Mesenchymal stem cell (in vitro differentiated cells and primary cell): Measurements from ENCODE around the gene PANK1.
"Not testable (repeated sequence)": the region's sequence is repeated elsewhere in the genome, so short reads cannot be mapped to it uniquely, and the experiment has no call there.

ENCODE experiments used
- DNase-seq: peaks from one replicate; pipeline ENCODE4 v3.0.0-alpha.2; 2013
- H2AFZ ChIP-seq: one replicate; pipeline ENCODE4 v1.6.1; 2013; ENCODE audit warnings: low read depth, mild to moderate bottlenecking, control low read depth, inconsistent platforms, low read length, moderate library complexity
- H2AK5ac ChIP-seq: 2 replicates; pipeline ENCODE4 v1.6.1; 2013; ENCODE audit warnings: low read length, moderate library complexity, mild to moderate bottlenecking, inconsistent platforms; ENCODE audit not compliant: severe bottlenecking
- H2BK120ac ChIP-seq: one replicate; pipeline ENCODE4 v1.6.1; 2013; ENCODE audit warnings: low read depth, mild to moderate bottlenecking, inconsistent platforms, low read length, moderate library complexity
- H2BK12ac ChIP-seq, 2 experiments: one replicate each; pipeline ENCODE4 v1.6.1; 2013; ENCODE audit warnings: inconsistent platforms in 2 of 2, low read length in 2 of 2, mild to moderate bottlenecking in 2 of 2, moderate library complexity in 2 of 2, control low read depth in 1 of 2
- H2BK15ac ChIP-seq: one replicate; pipeline ENCODE4 v1.6.1; 2013; ENCODE audit warnings: mild to moderate bottlenecking, low read depth, inconsistent platforms; ENCODE audit not compliant: poor library complexity, severe bottlenecking
- H2BK5ac ChIP-seq: 2 replicates; pipeline ENCODE4 v1.6.1; 2013; ENCODE audit warnings: low read depth, mild to moderate bottlenecking, low read length, control low read depth, inconsistent platforms; ENCODE audit not compliant: poor library complexity, severe bottlenecking
- H3K14ac ChIP-seq, 2 experiments: one replicate each; pipeline ENCODE4 v1.6.1; 2013; ENCODE audit warnings: inconsistent platforms in 2 of 2, low read length in 2 of 2, control low read depth in 1 of 2, mild to moderate bottlenecking in 1 of 2, moderate library complexity in 1 of 2
- H3K18ac ChIP-seq, 2 experiments: one replicate each; pipeline ENCODE4 v1.6.1; 2013; ENCODE audit warnings: inconsistent platforms in 2 of 2, low read length in 2 of 2, control low read depth in 1 of 2, low read depth in 1 of 2, mild to moderate bottlenecking in 1 of 2
- H3K23ac ChIP-seq, 2 experiments: one replicate each; pipeline ENCODE4 v1.6.1; 2013; ENCODE audit warnings: inconsistent platforms in 2 of 2, low read length in 2 of 2, mild to moderate bottlenecking in 2 of 2, moderate library complexity in 2 of 2, control low read depth in 1 of 2
- H3K27ac ChIP-seq: 2 replicates; pipeline ENCODE4 v1.5.1; 2013; ENCODE audit warnings: mild to moderate bottlenecking, moderate library complexity, low read length, control low read depth, inconsistent platforms; ENCODE audit not compliant: poor library complexity, severe bottlenecking
- H3K27me3 ChIP-seq, 2 experiments: 2 replicates each; pipeline versions ENCODE4 v1.6.1 to v1.7.0; 2013; ENCODE audit warnings: low read length in 2 of 2, mild to moderate bottlenecking in 2 of 2, moderate library complexity in 2 of 2, control low read depth in 1 of 2, inconsistent platforms in 1 of 2; ENCODE audit not compliant: control insufficient read depth in 1 of 2, insufficient read depth in 1 of 2
- H3K36me3 ChIP-seq, 2 experiments: 2 replicates each; pipeline versions ENCODE4 v1.6.1 to v1.7.0; 2013; ENCODE audit warnings: low read length in 2 of 2, control low read depth in 1 of 2, inconsistent platforms in 1 of 2, low read depth in 1 of 2, mild to moderate bottlenecking in 1 of 2; ENCODE audit not compliant: insufficient read depth in 2 of 2, control insufficient read depth in 1 of 2
- H3K4ac ChIP-seq, 2 experiments: one replicate each; pipeline ENCODE4 v1.6.1; 2013; ENCODE audit warnings: inconsistent platforms in 2 of 2, low read length in 2 of 2, mild to moderate bottlenecking in 2 of 2, moderate library complexity in 2 of 2, control low read depth in 1 of 2, low read depth in 1 of 2
- H3K4me1 ChIP-seq: 2 replicates; pipeline ENCODE4 v1.6.1; 2013; ENCODE audit warnings: low read depth, low read length, control low read depth; ENCODE audit not compliant: control insufficient read depth, insufficient read depth
- H3K4me2 ChIP-seq: 2 replicates; pipeline ENCODE4 v1.6.1; 2013; ENCODE audit warnings: low read length, mild to moderate bottlenecking, inconsistent platforms; ENCODE audit not compliant: poor library complexity, severe bottlenecking
- H3K4me3 ChIP-seq, 2 experiments: 2 replicates each; pipeline versions ENCODE4 v1.5.1 to v1.7.0; 2013; ENCODE audit warnings: low read length in 2 of 2, mild to moderate bottlenecking in 2 of 2, control low read depth in 1 of 2, low read depth in 1 of 2; ENCODE audit not compliant: insufficient read depth in 1 of 2
- H3K79me1 ChIP-seq: replicated peaks from 2 replicates; pipeline ENCODE4 v1.6.1; 2013; ENCODE audit warnings: mild to moderate bottlenecking, control low read depth, low read length, inconsistent platforms; ENCODE audit not compliant: poor library complexity, severe bottlenecking
- H3K9ac ChIP-seq: 2 replicates; pipeline ENCODE4 v1.7.0; 2013; ENCODE audit warnings: mild to moderate bottlenecking, low read length, moderate library complexity
- H3K9me3 ChIP-seq: 2 replicates; pipeline ENCODE4 v1.7.0; 2013; ENCODE audit warnings: mild to moderate bottlenecking, low read length; ENCODE audit not compliant: control insufficient read depth
- H4K8ac ChIP-seq: one replicate; pipeline ENCODE4 v1.6.1; 2013; ENCODE audit warnings: inconsistent platforms, mild to moderate bottlenecking, low read length, moderate library complexity
- H4K91ac ChIP-seq: one replicate; pipeline ENCODE4 v1.6.1; 2013; ENCODE audit warnings: mild to moderate bottlenecking, low read length, inconsistent platforms
- whole genome bisulfite sequencing: methylation state at CpG from one replicate; pipeline ENCODE4 v1.1.7; 2013; ENCODE audit warnings: mixed read lengths; 5-methylcytosine and 5-hydroxymethylcytosine counted together

The PANK1 gene

DNA sequence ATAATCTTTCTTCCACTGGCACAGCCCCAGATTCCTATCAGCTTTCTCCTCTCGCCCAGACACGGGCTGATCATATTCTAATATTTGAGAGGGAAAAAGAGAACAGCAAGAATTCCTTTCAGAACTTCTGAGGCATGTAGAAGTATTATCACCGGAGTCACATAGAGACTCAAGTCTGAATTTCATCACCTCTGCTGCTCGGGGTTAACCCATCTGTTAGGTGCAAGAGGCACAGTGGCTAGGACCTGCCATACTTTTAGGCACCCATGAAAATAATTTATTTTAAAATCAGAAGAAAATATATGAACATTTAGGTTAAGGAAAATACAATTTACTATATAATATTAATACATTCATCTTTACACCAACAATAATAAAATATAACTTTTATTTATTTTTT lies 21.0 kb downstream of the PANK1 start:
- Histone ChIP-seq H3K4ac (no peak overlapping the region), H3K23ac (no peak overlapping the region)
- WGBS: 81% methylated on average over 3 of the region's 4 CpGs

GRCh38 chr10:89622151-89622550 lies 22.9 kb downstream of the PANK1 start:
- Histone ChIP-seq H3K4me3 (no peak overlapping the region), H2BK12ac (no peak overlapping the region), H3K27ac (no peak overlapping the region), H3K14ac (no peak overlapping the region), H3K36me3 (no peaks in the 10 kb centered on the region), H3K23ac (no peak overlapping the region), H3K4me2 (no peak overlapping the region), H3K27me3 (no peaks in the 10 kb centered on the region), H3K4me1 (peaks cover 4% of the 10 kb centered on the region), H2BK120ac (no peak overlapping the region), H3K18ac (no peak overlapping the region), H3K79me1 (peaks cover 24% of the 10 kb centered on the region), H4K8ac (no peak overlapping the region), H3K9ac (no peak overlapping the region), H2AFZ (no peak overlapping the region), H4K91ac (no peak overlapping the region), H2BK5ac (no peak overlapping the region), H3K9me3 (peaks cover 10% of the 10 kb centered on the region), H2AK5ac (no peak overlapping the region), H3K4ac (no peak overlapping the region), H2BK15ac (no peak overlapping the region)
- no peak for DNase-seq

More for the DNA sequence above, 21.0 kb downstream of the PANK1 start:
- no peak overlapping the region for H2AK5ac ChIP-seq
- no peaks in the 10 kb centered on the region for H3K36me3 ChIP-seq
- peaks cover 10% of the 10 kb centered on the region for H3K9me3 ChIP-seq
- no peak overlapping the region for H3K14ac ChIP-seq
- H3K9ac ChIP-seq: no peak overlapping the region
- H3K4me1 ChIP-seq: peaks cover 4% of the 10 kb centered on the region
- no peaks in the 10 kb centered on the region for H3K27me3 ChIP-seq
- H2BK12ac ChIP-seq: no peak overlapping the region
- no peak overlapping the region for H2BK15ac ChIP-seq
- H2BK120ac ChIP-seq: no peak overlapping the region
- no peak overlapping the region for H3K4me2 ChIP-seq
- H4K91ac ChIP-seq: no peak overlapping the region
- peaks cover 26% of the 10 kb centered on the region for H3K79me1 ChIP-seq
- H2BK5ac ChIP-seq: no peak overlapping the region
- no peak overlapping the region for H3K18ac ChIP-seq
- H2AFZ ChIP-seq: no peak overlapping the region
- H3K4me3 ChIP-seq: no peak overlapping the region
- H4K8ac ChIP-seq: no peak overlapping the region
- DNase-seq: no peak
- no peak overlapping the region for H3K27ac ChIP-seq

GRCh38 chr10:89621438-89621837 lies 23.6 kb downstream of the PANK1 start:
- H2BK120ac ChIP-seq: no peak overlapping the region
- no peak overlapping the region for H3K4me2 ChIP-seq
- H3K4me3 ChIP-seq: no peak overlapping the region
- H3K4me1 ChIP-seq: peaks cover 4% of the 10 kb centered on the region
- WGBS: 100% methylated on average over 1 of the region's 3 CpGs
- H2AK5ac ChIP-seq: no peak overlapping the region
- H3K9me3 ChIP-seq: peaks cover 10% of the 10 kb centered on the region
- H3K27me3 ChIP-seq: no peaks in the 10 kb centered on the region
- no peak overlapping the region for H2AFZ ChIP-seq
- no peaks in the 10 kb centered on the region for H3K36me3 ChIP-seq
- no peak for DNase-seq
- no peak overlapping the region for H2BK5ac ChIP-seq
- H3K23ac ChIP-seq: no peak overlapping the region
- H3K79me1 ChIP-seq: peaks cover 20% of the 10 kb centered on the region
- no peak overlapping the region for H3K27ac ChIP-seq
- no peak overlapping the region for H3K9ac ChIP-seq
- no peak overlapping the region for H3K4ac ChIP-seq
- H3K14ac ChIP-seq: no peak overlapping the region
- H4K8ac ChIP-seq: no peak overlapping the region
- no peak overlapping the region for H4K91ac ChIP-seq
- no peak overlapping the region for H2BK12ac ChIP-seq
- no peak overlapping the region for H3K18ac ChIP-seq
- H2BK15ac ChIP-seq: no peak overlapping the region

- H2BK15ac ChIP-seq, H3K14ac ChIP-seq, H3K23ac ChIP-seq, H4K8ac ChIP-seq, H3K18ac ChIP-seq, H4K91ac ChIP-seq, H3K4me1 ChIP-seq, H3K4me2 ChIP-seq, H2BK5ac ChIP-seq, DNase-seq, H3K27me3 ChIP-seq, H3K4ac ChIP-seq, H2AK5ac ChIP-seq, H3K36me3 ChIP-seq, H2AFZ ChIP-seq, H2BK12ac ChIP-seq, H3K9ac ChIP-seq, H3K27ac ChIP-seq, H2BK120ac ChIP-seq, H3K4me3 ChIP-seq: not testable (repeated sequence)
- 88% methylated on average over 6 of the region's 6 CpGs for WGBS
- Histone ChIP-seq H3K9me3 (peaks cover 10% of the 10 kb centered on the region), H3K79me1 (peaks cover 20% of the 10 kb centered on the region)
These were observed 24.7 kb downstream of the PANK1 start for GRCh38 chr10:89620296-89620695.
